GM23338 (cell line): ENCODE data around the gene CTNNA2. TPM values are rescaled to one million over a fixed set of nuclear protein-coding genes. Genes with fewer than 3 reads are reported as not detected.

Source experiments
- ATAC-seq: fragments of 200-7000 bp; cut with Tn5 transposase; 3 replicates; pipeline ENCODE4 v1.9.1; 2020
- DNase-seq: peaks from one replicate; pipeline ENCODE4 v3.0.0-alpha.2; 2015; ENCODE audit warnings: low spot score
- H2AFZ ChIP-seq: fragments of 200-600 bp; sonication (generic); 2 replicates; pipeline ENCODE4 v1.8.0; 2016; ENCODE audit warnings: antibody characterized with exemption, mild to moderate bottlenecking, moderate library complexity
- H3F3A ChIP-seq: fragments of 200-600 bp; sonication (generic); replicated peaks from 2 replicates; pipeline ENCODE4 v1.8.0; 2017; ENCODE audit warnings: antibody characterized with exemption, mixed run types, low read depth
- H3K27ac ChIP-seq: fragments of 200-600 bp; sonication (generic); 2 replicates; pipeline ENCODE4 v1.6.1; 2016; ENCODE audit warnings: low read depth
- H3K27me3 ChIP-seq: fragments of 200-600 bp; sonication (generic); 2 replicates; pipeline ENCODE4 v1.8.0; 2016; ENCODE audit warnings: mild to moderate bottlenecking, mixed run types, moderate library complexity; ENCODE audit not compliant: insufficient read depth
- H3K36me3 ChIP-seq: fragments of 200-600 bp; sonication (generic); 2 replicates; pipeline ENCODE4 v1.8.0; 2016; ENCODE audit warnings: mild to moderate bottlenecking; ENCODE audit not compliant: insufficient read depth
- H3K4me1 ChIP-seq: fragments of 200-600 bp; sonication (generic); 2 replicates; pipeline ENCODE4 v1.8.0; 2016; ENCODE audit warnings: mild to moderate bottlenecking, moderate library complexity; ENCODE audit not compliant: insufficient read depth
- H3K4me2 ChIP-seq: fragments of 200-600 bp; sonication (generic); 2 replicates; pipeline ENCODE4 v1.7.1; 2017; ENCODE audit warnings: mixed run types
- H3K4me3 ChIP-seq: fragments of 200-600 bp; sonication (generic); 2 replicates; pipeline ENCODE4 v1.6.1; 2016; ENCODE audit warnings: mixed run types
- H3K79me2 ChIP-seq: fragments of 200-600 bp; sonication (generic); replicated peaks from 2 replicates; pipeline ENCODE4 v1.8.0; 2017; ENCODE audit warnings: mild to moderate bottlenecking; ENCODE audit not compliant: insufficient read depth
- H3K9me2 ChIP-seq: fragments of 200-600 bp; sonication (generic); 2 replicates; pipeline ENCODE4 v1.8.0; 2017; ENCODE audit not compliant: insufficient read depth
- H4K20me1 ChIP-seq: fragments of 200-600 bp; sonication (generic); replicated peaks from 2 replicates; pipeline ENCODE4 v1.8.0; 2017; ENCODE audit warnings: mild to moderate bottlenecking; ENCODE audit not compliant: insufficient read depth
- H3K27ac Mint-ChIP-seq: 2 replicates; pipeline ENCODE4 v1.8.0; 2020; ENCODE audit warnings: inconsistent platforms, mild to moderate bottlenecking, moderate library complexity, mixed read lengths
- H3K27me3 Mint-ChIP-seq: 3 replicates; pipeline ENCODE4 v1.8.0; 2022; ENCODE audit warnings: low read depth, mild to moderate bottlenecking, moderate library complexity, mixed read lengths, inconsistent platforms; ENCODE audit not compliant: insufficient read depth, poor library complexity
- H3K36me3 Mint-ChIP-seq: 3 replicates; pipeline ENCODE4 v1.8.0; 2021; ENCODE audit warnings: low read depth, mild to moderate bottlenecking, inconsistent platforms, moderate library complexity, mixed read lengths
- H3K4me1 Mint-ChIP-seq: 3 replicates; pipeline ENCODE4 v1.8.0; 2020; ENCODE audit warnings: mild to moderate bottlenecking, inconsistent platforms, mixed read lengths
- H3K4me3 Mint-ChIP-seq: 3 replicates; pipeline ENCODE4 v1.8.0; 2021; ENCODE audit warnings: moderate library complexity, mild to moderate bottlenecking, inconsistent platforms, mixed read lengths
- H3K9me3 Mint-ChIP-seq: 3 replicates; pipeline ENCODE4 v1.8.0; 2020; ENCODE audit warnings: moderate library complexity, mild to moderate bottlenecking, inconsistent platforms, mixed read lengths
- CREB1 ChIP-seq: fragments of 250-450 bp; sonication (Bioruptor Pico); IDR thresholded peaks from 2 replicates; pipeline ENCODE4 v1.5.0; 2020; ENCODE audit warnings: low read depth, mild to moderate bottlenecking, moderate library complexity
- ETS1 ChIP-seq: IDR thresholded peaks from 2 replicates; pipeline ENCODE4 v1.6.1; 2016; ENCODE audit warnings: antibody characterized with exemption
- EZH2 ChIP-seq: fragments of 200-600 bp; sonication (generic); IDR thresholded peaks from one replicate; pipeline ENCODE4 v1.8.0; 2017; ENCODE audit warnings: antibody characterized with exemption, mild to moderate bottlenecking, low read depth; ENCODE audit not compliant: unreplicated experiment
- EZH2phosphoT487 ChIP-seq: fragments of 200-600 bp; sonication (generic); IDR thresholded peaks from one replicate; pipeline ENCODE4 v1.8.1; 2018; ENCODE audit warnings: antibody characterized with exemption; ENCODE audit not compliant: unreplicated experiment
- JUNB ChIP-seq: IDR thresholded peaks from one replicate; pipeline ENCODE4 v1.6.1; 2016; ENCODE audit warnings: antibody characterized with exemption; ENCODE audit not compliant: unreplicated experiment
- STAT1 ChIP-seq: IDR thresholded peaks from one replicate; pipeline ENCODE4 v1.6.1; 2016; ENCODE audit warnings: antibody characterized with exemption; ENCODE audit not compliant: unreplicated experiment
- ZNF114 ChIP-seq: fragments of 250-450 bp; sonication (Bioruptor Pico); IDR thresholded peaks from 2 replicates; pipeline ENCODE4 v1.5.0; 2020; ENCODE audit warnings: mild to moderate bottlenecking, moderate library complexity
- ZNF331 ChIP-seq: fragments of 250-450 bp; sonication (Bioruptor Pico); IDR thresholded peaks from 2 replicates; pipeline ENCODE4 v1.5.0; 2020; ENCODE audit warnings: low read depth, mild to moderate bottlenecking, moderate library complexity
- ZNF462 ChIP-seq: fragments of 250-450 bp; sonication (Bioruptor Pico); IDR thresholded peaks from 2 replicates; pipeline ENCODE4 v1.5.0; 2020; ENCODE audit warnings: mild to moderate bottlenecking, moderate library complexity
- polyA plus RNA-seq: library from polyadenylated mRNA; unstranded; fragments of >200 nt; fragmentation: Nextera tagmentation; extraction: Ambion mirVana; gene quantifications from 2 replicates; pipeline ENCODE4 v1.2.1, GENCODE V29; 2016
- total RNA-seq: library from RNA; depleted of rRNA; stranded (reverse); fragments of >200 nt; shearing (Covaris generic); gene quantifications from 2 replicates; pipeline ENCODE4 v1.2.3, GENCODE V29; 2014

Gene CTNNA2
- total and polyA plus RNA-seq, 2 experiments from 2014 or later = 6.4 to 15.6 TPM

- no peak for TF ChIP-seq ZNF462 (CRISPR knock-in tag)
- no peak for TF ChIP-seq JUNB
Measured at GRCh38 chr2:80489717-80490116, 976.9 kb downstream of the CTNNA2 start (continued).

- H3K4me2 ChIP-seq = no peak overlapping the region
- H4K20me1 ChIP-seq = no peaks in the 10 kb centered on the region
- ATAC-seq (no peak), DNase-seq (no peak)
- no peaks in the 10 kb centered on the region for H3F3A ChIP-seq
- H3K4me1 Mint-ChIP-seq = peaks cover 6% of the 10 kb centered on the region; the same call in 2 of the 3 replicates
- no peaks in the 10 kb centered on the region for H3K9me3 Mint-ChIP-seq
- H3K9me2 ChIP-seq = no peaks in the 10 kb centered on the region; the same call in 1 of the 2 replicates
- no peak overlapping the region; the same call in 1 of the 2 replicates for H3K27ac Mint-ChIP-seq
- H3K36me3 Mint-ChIP-seq = no peaks in the 10 kb centered on the region
- H3K4me1 ChIP-seq = peaks cover 6% of the 10 kb centered on the region; the same call in 1 of the 2 replicates
- peaks cover 2% of the 10 kb centered on the region for H3K27me3 Mint-ChIP-seq
- H3K4me3 Mint-ChIP-seq = no peak overlapping the region
- no peak overlapping the region for H3K4me3 ChIP-seq
- H3K27ac ChIP-seq = no peak overlapping the region
- H3K36me3 ChIP-seq = no peaks in the 10 kb centered on the region
- no peaks in the 10 kb centered on the region for H3K27me3 ChIP-seq
- H2AFZ ChIP-seq = no peak overlapping the region
- no peaks in the 10 kb centered on the region for H3K79me2 ChIP-seq
- TF ChIP-seq ETS1 = no peak
- no peak for TF ChIP-seq EZH2
- no peak for TF ChIP-seq ZNF462 (CRISPR knock-in tag)
- no peak for TF ChIP-seq ZNF114 (CRISPR knock-in tag)
- TF ChIP-seq STAT1 = no peak
- no peak for TF ChIP-seq CREB1 (CRISPR knock-in tag)
- TF ChIP-seq ZNF331 (CRISPR knock-in tag) = no peak
- no peak for TF ChIP-seq EZH2phosphoT487
Measured at GRCh38 chr2:80490964-80491363, 978.1 kb downstream of the CTNNA2 start.
